ENCODE measurements around the gene KRT76.

The KRT76 gene

GRCh38 chr12:52812749-52813148 lies 35.6 kb upstream of the KRT76 start:
- no peak for FAIRE-seq

- no peak for FAIRE-seq
Measured at GRCh38 chr12:52812073-52812400, 34.9 kb upstream of the KRT76 start.

DNA sequence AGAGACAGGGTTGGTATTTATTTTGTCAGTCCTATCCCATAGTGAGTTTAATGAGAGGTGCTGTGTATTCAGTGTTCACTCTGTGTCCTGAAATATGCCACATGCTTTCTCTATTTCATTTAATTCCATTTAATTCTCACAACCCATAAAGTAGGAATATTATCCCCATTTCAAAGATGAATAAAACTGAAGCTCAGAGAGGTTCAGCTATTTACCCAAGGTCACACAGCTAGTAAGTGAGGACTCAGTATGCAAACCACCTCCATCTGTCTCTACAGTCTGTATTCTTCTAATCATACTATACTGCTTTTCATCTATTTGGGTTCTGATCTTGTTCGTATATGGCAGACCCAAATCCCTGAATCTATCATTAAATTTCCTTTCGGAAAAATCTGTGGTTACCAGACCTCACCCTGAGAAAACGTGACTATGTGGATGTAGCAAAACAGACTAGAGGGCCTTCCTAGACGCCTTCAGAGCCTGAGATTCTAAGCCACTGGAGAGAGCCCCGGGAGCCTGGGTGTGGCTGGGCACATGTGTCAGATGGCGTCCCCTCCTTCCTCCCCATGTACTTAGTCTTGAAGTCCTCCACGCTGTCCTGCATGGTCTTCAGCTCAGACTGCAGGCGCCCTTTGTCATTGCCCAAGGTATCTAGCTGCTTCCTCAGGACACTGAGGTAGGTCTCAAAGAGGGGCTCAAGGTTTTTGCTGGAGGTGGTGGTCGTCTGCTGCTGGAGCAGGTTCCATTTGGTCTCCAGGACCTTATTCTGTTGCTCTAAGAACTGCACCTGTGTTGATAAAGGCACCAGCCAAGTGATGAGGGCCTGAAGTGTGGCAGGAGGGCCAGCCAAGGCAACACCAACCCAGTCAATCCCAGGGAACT lies 34.3 kb upstream of the KRT76 start:
- FAIRE-seq = no peak

GRCh38 chr12:52810554-52810953 lies 33.4 kb upstream of the KRT76 start:
- FAIRE-seq = no peak

DNA sequence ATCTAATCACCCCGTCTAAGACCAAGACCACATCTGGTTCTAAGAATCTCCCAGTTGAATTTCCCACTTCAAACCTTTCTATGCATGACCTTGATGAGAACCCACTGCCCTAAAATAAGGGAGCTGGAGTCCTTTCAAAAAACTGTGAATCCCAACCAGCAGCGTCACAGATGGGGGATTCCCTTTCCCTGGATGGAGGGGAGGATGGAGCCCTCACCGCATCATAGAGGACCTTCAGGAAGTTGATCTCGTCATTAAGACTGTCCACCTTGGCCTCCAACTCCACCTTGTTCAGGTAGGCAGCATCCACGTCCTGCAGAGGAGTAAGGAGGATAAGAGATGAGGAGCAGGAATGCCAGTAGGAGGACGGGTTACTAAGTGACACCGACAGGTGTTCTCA lies 32.0 kb upstream of the KRT76 start:
- FAIRE-seq = no peak

DNA sequence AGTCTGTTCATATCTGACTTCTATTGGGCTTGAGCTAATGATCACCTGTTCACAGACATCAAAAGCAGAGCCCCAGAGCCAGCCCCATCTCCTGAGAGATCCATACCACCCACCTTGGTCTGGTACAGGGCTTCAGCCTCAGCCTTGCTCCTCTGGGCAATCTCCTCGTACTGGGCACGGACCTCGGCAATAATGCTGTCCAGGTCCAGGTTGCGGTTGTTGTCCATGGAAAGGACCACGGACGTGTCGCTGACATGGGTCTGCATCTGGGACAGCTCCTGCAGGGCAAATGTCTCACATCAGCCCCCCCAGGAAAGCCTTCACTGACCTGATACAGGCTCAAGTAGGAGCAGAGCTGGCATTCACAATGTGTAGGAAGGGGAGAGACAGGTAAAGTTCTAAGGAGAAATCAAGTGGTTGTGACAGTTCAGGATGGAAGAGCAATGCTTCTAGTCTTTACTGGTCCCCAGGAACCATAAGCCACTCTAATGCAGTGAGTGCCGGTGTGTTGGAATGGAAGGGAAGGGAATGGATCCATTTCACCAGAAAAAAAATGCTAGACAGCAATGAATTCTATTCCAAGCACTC lies 31.5 kb upstream of the KRT76 start:
- no peak for FAIRE-seq

- no peak for FAIRE-seq
Measured at GRCh38 chr12:52807544-52808470, 30.7 kb upstream of the KRT76 start.

DNA sequence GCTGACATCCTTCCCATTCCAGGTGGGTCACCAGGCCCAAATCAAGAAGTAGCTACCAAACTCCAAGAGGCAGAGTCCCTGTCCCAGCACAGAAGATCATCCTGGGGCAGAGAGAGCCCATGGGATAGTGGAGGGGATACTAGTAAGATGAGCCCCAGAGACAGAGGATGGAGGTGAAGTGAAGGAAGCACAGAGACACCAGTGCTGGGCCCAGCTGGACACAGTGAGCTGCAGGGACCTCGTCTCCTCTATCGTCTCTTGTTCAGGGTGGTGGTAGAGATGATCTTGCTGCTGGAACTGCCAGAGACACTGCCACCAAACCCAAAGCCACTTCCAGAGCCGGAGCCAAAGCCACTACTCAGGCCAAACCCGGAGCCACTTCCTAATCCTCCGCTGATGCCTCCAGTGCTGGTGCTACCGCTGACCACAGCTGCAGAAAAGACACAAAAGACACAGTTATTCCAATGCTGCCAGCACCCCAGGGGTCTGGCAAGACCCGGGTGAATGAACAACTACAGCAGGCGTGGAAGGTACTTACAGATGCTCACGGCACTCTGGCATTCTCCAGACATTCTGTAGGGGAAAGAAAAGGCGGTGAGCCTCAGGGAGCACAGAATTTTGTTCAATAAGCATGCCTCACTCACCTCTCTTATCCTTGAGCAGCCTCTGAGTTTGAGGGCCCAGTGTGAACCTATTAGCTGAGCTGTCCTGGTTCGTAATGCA lies 29.8 kb upstream of the KRT76 start:
- no peak for FAIRE-seq

DNA sequence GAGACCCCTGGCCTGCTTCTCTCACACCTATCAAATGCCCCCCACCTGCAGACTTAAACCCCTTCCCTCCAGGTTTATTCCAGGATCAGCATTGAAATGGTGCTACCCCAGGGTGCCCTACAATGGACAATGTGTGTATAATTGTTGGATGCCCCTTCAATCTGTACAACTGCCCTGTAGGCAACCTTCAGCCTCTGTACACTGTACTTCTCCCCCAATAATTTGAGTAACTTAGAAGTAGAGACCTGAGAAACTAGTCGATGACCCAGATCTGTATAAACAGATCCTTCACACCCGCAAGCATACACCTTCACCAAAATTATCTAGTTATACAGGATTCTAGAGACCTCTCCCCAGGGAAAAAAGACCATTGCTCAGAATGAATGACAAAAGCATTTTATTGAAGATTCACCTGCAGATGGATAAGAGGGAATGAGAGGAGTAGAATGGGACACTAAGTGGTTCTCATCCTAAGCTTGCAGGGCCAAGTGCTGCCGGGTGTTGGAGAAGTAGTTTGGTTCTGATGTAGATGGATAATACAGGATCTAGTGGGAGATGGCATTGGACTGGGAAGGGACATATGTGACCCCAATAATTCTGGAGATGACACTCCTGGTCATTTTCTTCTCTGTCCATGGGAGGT lies 29.1 kb upstream of the KRT76 start:
- FAIRE-seq = no peak

DNA sequence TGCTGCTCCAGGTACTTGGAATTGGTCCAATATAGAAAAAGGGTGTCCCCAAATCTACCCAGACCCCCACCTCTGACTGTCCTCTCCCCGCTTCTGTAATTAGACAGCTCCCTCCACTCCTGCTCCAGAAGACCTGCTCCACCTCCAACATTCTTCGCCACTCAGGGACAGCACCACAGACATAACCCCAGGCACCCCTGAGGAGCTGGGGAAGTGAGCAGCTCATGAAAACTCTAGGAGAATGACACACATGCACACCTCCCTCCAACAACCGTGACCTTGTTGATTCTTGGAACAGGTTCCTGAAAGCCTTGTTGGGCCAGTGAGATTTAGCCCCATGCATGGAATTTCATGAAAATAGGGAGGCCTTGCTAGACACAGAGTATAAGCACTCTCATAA lies 28.6 kb upstream of the KRT76 start:
- FAIRE-seq = no peak

GRCh38 chr12:52805000-52805399 lies 27.9 kb upstream of the KRT76 start:
- no peak for FAIRE-seq

GRCh38 chr12:52802442-52802841 lies 25.3 kb upstream of the KRT76 start:
- FAIRE-seq = no peak

- FAIRE-seq = no peak
Measured at GRCh38 chr12:52801773-52802172, 24.6 kb upstream of the KRT76 start.

GRCh38 chr12:52800259-52800917 lies 23.2 kb upstream of the KRT76 start:
- no peak for FAIRE-seq

- FAIRE-seq = no peak
Measured at GRCh38 chr12:52799505-52800211, 22.5 kb upstream of the KRT76 start.

GRCh38 chr12:52798671-52799504 lies 21.7 kb upstream of the KRT76 start:
- no peak for FAIRE-seq

DNA sequence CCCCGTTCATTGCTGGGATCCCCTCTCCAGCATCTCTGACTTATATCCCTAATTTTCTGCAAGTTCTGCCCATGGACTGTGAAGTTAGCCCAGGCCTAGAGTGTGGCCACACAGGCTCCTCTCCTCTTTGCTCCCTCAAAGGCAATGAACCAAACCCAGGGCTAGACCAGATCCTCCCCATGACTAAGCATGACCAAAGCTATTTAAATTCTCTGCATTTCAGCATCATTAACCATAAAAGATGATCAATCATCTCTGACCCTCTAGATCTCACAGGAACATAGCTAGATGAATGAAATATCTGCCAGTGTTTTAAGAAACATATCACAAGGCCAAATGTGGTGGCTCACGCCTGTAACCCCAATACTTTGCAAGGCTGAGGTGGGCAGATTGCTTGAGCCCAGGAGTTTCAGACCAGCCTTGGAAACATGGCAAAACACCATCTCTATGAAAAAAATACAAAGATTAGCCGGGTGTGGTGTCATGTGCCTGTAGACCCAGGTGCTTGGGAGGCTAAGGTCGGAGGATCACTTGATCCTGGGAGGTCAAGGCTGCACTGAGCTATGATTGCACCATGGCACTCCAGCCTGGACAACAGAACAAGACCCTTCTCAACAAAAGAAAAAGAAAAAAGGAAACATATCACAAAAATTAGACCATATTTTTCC lies 21.0 kb upstream of the KRT76 start:
- no peak for FAIRE-seq

DNA sequence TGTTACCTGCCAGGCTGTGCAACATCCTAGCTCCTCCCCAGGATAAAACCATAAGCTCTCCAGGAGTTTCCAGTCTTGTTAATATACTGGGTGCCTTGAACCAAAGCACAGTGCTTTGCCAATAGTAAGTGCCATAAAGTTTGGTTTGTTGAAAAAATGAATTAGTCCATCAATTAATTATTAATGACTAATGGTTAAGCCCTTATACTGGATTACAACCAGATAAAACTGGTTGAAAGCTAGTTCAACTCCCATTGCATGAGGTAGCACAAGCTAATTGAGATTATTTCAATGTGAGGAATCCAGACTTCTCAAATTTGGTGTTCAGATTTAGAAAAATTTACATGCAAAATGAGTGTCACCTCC lies 20.4 kb upstream of the KRT76 start:
- no peak for FAIRE-seq

- FAIRE-seq = no peak
Measured at GRCh38 chr12:52796839-52797528, 19.8 kb upstream of the KRT76 start.
